HG03439 (cell line): ENCODE results near the gene PKD1L1.
"Not testable (repeated sequence)": the region's sequence is repeated elsewhere in the genome, so short reads cannot be mapped to it uniquely, and the experiment has no call there.

Experiments
- ATAC-seq: cut with Tn5 transposase; IDR thresholded peaks from one replicate; pipeline ENCODE4 v1.9.1; 2021; ENCODE audit warnings: mild to moderate bottlenecking, moderate library complexity; ENCODE audit not compliant: unreplicated experiment

Gene PKD1L1

GRCh38 chr7:47799524-47799923 lies 148.7 kb downstream of the PKD1L1 start:
- ATAC-seq, result no peak

DNA sequence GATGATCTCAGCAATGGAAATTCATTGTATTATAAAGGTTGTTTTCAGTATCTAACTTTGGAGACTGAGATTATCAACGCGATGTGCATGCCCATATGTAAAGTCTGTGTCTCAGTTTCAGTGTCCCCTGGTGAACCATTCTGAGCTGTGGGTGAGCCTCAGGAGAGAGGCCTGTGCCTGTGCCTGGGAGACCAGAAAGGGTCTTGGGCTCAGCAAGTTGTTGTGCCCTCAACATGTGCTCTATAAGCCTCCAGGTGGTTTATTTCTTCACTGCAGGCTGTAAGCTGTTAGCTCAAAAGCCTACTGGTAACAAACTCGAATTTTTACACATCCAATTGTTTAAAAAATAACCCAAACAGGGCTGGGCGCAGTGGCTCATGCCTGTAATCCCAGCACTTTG lies 151.9 kb downstream of the PKD1L1 start:
- no peak for ATAC-seq

- ATAC-seq, result no peak
These were observed 152.6 kb downstream of the PKD1L1 start for GRCh38 chr7:47795631-47796030.

DNA sequence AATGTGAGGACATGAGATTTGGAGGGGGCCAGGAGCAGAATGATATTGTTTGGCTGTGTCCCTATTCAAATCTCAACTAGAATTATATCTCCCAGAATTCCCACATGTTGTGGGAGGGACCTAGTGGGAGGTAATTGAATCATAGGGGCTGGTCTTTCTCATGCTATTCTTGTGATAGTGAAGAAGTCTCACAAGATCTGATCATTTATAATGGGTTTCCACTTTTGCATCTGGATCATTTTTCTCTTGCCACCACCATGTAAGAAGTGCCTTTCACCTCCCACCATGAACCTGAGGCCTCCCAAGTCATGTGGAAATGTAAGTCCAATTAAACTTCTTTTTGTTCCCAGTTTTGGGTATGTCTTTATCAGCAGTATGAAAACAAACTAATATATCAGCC lies 153.1 kb downstream of the PKD1L1 start:
- not testable (repeated sequence) for ATAC-seq

DNA sequence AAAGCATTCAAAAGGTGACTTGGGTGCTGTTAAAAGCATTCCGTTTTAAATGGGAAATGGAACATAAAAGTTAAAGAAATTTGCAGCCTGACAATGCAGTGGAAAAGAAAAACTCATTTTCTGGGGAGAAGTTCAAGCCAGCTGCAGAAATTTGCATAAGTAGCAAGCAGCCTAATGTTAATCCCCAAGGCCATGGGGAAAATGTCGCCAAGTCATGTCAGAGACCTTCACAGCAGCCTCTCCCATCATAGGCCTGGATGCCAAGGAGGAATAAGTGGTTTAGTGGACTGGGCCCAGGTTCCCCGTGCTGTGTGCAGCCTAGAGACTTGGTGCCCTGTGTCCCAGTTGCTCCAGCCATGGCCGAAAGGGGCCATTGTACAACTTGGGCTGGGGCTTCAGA lies 154.2 kb downstream of the PKD1L1 start:
- ATAC-seq, result no peak

DNA sequence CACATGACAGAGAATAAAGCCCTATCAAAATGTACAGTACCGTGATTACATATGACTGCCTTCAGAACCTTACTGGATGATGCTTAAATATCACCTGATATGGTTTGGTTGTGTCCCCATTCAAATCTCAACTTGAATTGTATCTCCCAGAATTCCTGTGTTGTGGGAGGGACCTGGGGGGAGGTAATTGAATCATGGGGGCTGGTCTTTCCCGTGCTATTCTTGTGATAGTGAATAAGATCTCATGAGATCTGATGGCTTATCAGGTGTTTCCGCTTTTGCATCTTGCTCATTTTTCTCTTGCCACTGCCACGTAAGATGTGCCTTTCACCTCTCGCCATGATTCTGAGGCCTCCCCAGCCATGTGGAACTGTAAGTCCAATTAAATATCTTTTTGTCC lies 155.1 kb downstream of the PKD1L1 start:
- not testable (repeated sequence) for ATAC-seq

DNA sequence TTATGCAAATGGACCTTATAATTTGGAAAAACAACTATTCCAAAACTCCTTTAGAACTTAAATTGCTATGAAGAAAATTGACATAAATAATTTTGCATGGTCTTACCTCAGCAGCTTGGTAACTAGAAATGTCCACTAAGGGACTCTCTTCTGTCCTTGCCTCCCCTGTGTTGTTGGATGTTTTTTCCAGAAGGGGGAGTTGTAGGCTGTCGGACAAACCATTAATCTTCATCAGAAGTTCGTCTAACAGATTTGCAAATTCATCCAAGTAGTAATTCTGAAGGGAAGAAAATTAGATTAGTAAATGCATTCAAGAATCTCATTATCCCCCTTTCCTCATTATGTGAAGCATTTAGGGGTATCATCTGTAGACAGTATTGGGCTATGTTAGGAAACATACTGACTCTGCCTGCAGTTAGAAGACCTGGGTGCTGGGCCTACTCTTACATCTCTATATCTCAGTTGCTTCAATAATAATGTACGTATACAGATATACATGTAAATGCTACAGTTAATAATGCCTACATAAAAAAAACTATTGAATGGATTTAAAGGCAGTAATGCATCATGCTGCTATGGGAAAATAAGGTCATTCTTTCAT lies 155.6 kb downstream of the PKD1L1 start:
- no peak for ATAC-seq

DNA sequence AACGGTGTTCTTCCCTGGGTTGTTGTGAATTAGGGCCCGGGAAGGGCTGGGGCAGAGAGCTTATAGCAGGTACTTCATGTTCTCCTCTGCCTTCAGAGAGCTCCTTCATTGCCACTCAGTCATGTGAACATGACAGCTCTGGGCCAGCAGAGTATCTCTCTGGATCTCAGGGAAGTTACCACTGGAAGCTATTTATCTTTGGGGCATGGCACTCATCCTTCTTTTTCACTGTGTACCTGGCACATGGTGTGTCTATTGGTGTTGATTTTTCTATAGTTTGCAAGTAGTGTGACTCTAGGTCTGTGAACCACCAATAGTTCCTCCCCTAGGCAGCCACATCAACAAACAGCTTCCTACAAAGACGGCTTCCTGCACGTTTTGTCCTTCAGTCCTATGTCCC lies 156.6 kb downstream of the PKD1L1 start:
- ATAC-seq, result no peak

DNA sequence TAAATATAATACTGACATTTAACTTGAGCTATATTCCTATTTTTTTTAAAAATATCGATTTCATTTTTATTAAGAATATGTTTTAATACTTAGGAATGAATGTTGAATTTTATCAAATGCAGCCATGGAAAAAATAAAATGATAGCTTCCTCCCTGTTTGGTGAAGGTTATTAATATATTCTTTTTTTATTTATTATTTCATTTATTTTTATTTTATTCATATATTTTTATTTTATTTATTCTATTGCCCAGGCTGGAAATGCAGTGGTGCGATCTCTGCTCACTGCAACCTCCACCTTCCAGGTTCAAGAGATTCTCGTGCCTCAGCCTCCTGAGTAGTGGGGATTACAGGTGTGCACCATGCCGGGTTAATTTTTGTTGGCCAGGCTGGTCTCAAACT lies 160.2 kb downstream of the PKD1L1 start:
- no peak for ATAC-seq

DNA sequence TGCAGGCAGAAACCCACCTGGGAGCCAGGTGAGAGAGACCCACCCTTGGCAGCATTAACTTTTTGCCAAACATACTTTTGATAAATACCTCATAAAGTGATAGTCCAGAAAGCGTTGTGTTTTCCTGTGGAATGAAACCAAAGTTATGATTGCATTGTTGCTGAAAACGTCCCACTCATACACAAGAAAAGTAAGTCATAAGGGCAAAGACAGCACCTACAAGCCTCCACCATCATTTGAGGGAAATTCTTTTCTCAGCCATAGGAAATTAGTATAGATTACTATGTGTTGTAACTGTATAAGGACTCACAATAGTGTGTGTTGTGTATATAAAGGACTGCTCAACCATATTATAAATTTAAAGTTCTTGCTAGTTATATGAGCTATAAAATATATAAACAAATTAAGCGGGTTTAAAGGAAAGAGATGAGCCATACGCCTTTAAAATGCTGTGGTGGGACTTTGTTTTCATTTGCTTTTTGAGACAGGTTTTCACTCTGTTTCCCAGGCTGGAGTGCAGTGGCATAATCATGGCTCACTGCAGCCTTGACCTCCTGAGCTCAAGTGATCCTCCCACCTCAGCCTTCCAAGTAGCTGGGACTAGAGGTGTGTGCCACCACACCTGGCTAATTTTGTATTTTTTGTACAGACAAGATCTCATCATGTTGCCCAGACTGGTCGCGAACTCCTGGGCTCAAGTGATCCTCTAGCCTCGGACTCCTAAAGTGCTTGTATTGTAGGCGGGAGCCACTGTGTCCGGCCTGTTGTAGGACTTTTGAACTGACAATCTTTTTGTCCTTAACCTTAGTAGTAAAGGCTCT lies 160.8 kb downstream of the PKD1L1 start:
- no peak for ATAC-seq

DNA sequence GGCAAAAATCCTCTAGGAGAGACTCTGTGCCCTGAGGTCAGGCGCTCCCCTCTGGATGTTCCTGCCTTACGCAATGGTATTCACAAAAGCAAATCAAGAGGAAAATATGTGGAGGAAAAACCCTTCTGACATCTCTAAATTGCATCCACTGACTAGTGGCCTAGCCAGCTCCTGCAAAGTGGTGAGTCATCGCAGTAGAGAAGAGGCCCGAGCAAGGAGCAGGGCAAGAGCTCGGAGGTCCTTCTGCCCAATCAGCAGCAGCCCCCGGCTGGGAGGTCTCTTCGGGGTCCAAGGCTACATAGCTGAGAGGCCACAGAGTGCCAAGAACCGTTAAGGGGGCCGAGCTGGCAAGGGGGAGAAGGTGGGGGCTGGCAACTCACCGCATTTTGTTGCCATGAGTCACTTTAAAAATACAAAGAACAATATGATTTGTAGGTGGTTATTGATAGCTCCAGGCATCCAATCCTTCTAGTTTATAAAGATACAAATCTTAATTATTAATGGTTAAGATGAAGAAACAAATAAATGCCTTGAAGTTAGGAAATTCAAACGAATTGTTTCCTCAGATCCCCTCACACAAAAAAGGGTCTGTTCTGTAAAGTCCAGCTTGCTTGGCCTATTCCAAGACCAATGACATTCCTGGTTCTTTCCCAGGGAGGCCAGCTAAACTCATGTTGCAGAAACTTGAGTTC lies 161.6 kb downstream of the PKD1L1 start:
- ATAC-seq, result no peak

DNA sequence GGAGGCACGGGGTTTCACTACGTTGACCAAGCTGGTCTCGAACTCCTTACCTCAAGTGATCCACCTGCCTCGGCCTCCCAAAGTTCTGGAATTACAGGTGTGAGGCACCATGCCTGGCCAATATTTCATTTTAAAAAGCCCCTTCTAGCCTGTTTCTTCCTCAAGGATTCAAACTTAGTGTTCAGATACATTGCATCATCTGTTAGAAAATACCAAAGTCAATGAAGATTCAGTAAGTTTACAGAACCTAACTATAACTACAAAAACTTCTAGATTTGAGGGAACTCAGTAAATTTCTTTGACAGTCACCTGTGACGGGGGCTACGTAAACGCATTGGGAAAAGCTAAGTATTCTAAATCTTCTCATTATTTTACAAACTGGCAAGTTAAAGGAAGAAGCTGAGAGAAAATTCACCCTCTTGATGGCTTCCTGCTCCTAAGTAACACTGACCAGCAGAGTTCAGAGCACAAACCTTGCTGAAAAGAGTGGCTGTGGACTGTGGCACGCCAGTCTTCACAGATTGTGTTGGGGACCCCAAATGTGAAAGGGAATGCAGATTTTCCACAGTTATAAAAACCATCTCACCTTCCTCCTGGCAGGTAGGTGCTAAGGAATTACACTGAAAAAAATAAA lies 162.2 kb downstream of the PKD1L1 start:
- no peak for ATAC-seq

- no peak for ATAC-seq
These were observed 164.6 kb downstream of the PKD1L1 start for GRCh38 chr7:47783456-47784223.

- ATAC-seq, result no peak
These were observed 165.5 kb downstream of the PKD1L1 start for GRCh38 chr7:47782792-47783191.

GRCh38 chr7:47782022-47782421 lies 166.2 kb downstream of the PKD1L1 start:
- no peak for ATAC-seq

GRCh38 chr7:47780555-47780954 lies 167.7 kb downstream of the PKD1L1 start:
- ATAC-seq, result no peak

- ATAC-seq, result no peak
These were observed 168.9 kb downstream of the PKD1L1 start for GRCh38 chr7:47779341-47779771.

GRCh38 chr7:47778153-47778661 lies 170.1 kb downstream of the PKD1L1 start:
- no peak for ATAC-seq

DNA sequence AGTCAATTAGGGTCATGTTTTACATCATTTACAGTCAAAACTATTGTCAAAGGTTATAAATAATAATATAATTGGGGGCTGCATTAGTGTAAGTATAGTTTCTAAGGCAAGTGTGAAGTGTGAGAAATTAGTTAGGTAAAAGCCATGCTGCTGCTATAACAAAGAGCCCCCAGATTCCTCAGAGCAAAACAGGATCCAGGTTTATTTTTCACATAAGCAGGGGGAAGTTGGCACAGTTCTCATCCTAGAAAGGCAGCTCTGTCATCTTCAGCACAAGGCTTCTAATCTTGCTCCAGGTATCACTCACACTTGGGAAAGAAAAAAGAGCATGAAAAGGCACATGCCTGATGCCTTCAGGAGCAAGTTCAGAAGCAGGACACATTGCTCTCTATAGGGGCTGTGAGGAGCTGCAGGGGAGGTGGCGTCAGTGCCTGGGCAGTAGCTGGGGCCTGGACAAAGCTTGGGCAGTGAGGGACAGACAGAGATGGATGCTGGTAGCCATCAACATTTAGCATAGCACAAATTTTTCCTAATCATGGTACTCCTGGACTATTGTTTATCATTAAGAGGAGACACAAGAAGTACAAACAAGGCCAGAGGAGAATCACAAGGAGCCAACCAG lies 170.6 kb downstream of the PKD1L1 start:
- ATAC-seq, result no peak

- no peak for ATAC-seq
These were observed 171.9 kb downstream of the PKD1L1 start for GRCh38 chr7:47776335-47776734.
